GM21737 (cell line): Measurements from ENCODE around the gene VSX1.

Experiments used
- ATAC-seq: cut with Tn5 transposase; IDR thresholded peaks from one replicate; pipeline ENCODE4 v1.9.1; 2021; ENCODE audit warnings: mild to moderate bottlenecking, moderate library complexity; ENCODE audit not compliant: unreplicated experiment

The VSX1 gene

GRCh38 chr20:25081730-25082497 lies at the start of gene VSX1:
TSS of gene VSX1 (minus strand) at chr20:25082141. CDS start at chr20:25082096, 45 bp downstream.
- ATAC-seq, result no peak

GRCh38 chr20:25129908-25130307 lies 48.0 kb upstream of the VSX1 start:
- no peak for ATAC-seq

GRCh38 chr20:25129428-25129827 lies 47.5 kb upstream of the VSX1 start:
- ATAC-seq, result no peak

- ATAC-seq, result no peak
Observed at GRCh38 chr20:25128649-25129048, 46.7 kb upstream of the VSX1 start.

- ATAC-seq, result no peak
Observed at GRCh38 chr20:25127761-25128537, 46.0 kb upstream of the VSX1 start.

- ATAC-seq, result no peak
Observed at GRCh38 chr20:25126204-25127029, 44.5 kb upstream of the VSX1 start.

- ATAC-seq, result no peak
Observed at GRCh38 chr20:25125636-25126035, 43.7 kb upstream of the VSX1 start.

- ATAC-seq, result no peak
Observed at GRCh38 chr20:25120920-25121319, 39.0 kb upstream of the VSX1 start.

- ATAC-seq, result no peak
Observed at GRCh38 chr20:25120457-25120856, 38.5 kb upstream of the VSX1 start.

GRCh38 chr20:25118529-25118928 lies 36.6 kb upstream of the VSX1 start:
- ATAC-seq, result no peak

GRCh38 chr20:25117990-25118389 lies 36.0 kb upstream of the VSX1 start:
- no peak for ATAC-seq

GRCh38 chr20:25116739-25117458 lies 35.0 kb upstream of the VSX1 start:
- ATAC-seq, result no peak

GRCh38 chr20:25103526-25103925 lies 21.6 kb upstream of the VSX1 start:
- no peak for ATAC-seq

- no peak for ATAC-seq
Observed at GRCh38 chr20:25100914-25101313, 19.0 kb upstream of the VSX1 start.

GRCh38 chr20:25099601-25100140 lies 17.7 kb upstream of the VSX1 start:
- no peak for ATAC-seq

GRCh38 chr20:25097498-25097897 lies 15.6 kb upstream of the VSX1 start:
- ATAC-seq, result no peak

GRCh38 chr20:25090492-25091429 lies 8.8 kb upstream of the VSX1 start:
- ATAC-seq, result peak; percentile 79

- no peak for ATAC-seq
Observed at GRCh38 chr20:25089662-25090061, 7.7 kb upstream of the VSX1 start.

GRCh38 chr20:25089096-25089495 lies 7.2 kb upstream of the VSX1 start:
- ATAC-seq, result no peak
